IPS-11a (cell line): ENCODE measurements around the gene OLIG2.

Experiments
- H3K4me3 ChIP-seq: one replicate; pipeline ENCODE4 v1.5.1; 2013; ENCODE audit warnings: low read depth, low read length, control low read depth

The OLIG2 gene

DNA sequence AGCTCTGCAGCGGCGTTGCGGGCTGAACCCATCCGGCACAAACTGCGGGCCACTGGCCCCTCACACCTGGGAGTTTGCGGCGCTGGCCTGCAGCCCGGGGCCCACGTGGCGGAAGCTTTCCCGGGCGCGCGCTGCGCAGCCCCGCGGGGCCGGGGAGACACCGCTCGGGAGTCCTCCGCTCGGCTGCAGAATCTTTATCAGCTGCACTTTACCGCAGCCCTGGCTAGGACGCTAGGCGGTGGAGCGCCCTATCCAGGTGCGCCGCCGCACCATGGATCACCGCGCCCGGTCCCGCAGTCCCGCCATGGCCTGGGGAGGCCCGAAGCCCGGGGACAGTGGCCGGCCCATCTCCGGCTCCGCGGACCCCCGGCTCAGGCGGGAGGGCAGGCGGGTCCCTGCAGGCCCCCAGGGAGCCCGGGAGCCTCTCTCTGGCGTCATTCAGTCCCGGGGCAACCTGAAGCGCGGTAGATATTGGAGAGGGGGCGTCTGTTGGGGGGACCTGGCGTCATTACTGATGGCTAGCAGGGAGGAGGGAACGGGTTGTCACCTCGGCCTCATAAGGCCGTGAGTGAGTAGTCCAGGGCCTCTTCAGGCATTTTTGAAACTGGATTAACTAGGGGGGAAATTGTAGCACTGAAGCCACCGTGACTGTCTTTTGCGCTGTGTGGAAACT is 5.7 kb upstream of the OLIG2 start:
- peak overlapping the region; percentile 8 for H3K4me3 ChIP-seq

DNA sequence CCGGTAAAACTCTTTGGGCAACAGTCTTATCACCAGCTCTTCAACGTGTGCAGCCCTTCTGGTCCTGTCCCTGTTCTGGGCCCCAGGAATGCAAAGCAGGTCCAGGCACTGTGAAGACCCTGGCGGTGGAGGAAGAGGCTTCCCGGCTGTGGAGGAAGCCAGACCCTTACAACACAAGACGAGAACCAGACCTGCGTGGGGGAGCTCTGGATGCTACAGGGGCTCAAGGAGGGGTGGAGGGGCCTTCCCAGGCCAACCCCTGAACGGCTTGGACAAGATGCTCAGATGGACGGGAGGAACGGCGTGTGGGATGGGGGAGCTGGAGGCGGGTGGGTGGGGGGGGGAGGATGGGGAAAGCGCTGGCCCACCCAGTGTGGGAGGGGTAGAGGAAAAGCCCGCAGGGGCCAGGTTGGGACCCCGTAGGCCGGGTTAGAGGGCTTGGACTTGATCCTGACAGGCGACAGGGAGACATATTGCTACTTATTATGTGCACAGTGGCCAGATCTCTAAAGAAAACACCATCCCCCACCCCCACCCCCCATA is 5.1 kb upstream of the OLIG2 start:
- no peak overlapping the region for H3K4me3 ChIP-seq

DNA sequence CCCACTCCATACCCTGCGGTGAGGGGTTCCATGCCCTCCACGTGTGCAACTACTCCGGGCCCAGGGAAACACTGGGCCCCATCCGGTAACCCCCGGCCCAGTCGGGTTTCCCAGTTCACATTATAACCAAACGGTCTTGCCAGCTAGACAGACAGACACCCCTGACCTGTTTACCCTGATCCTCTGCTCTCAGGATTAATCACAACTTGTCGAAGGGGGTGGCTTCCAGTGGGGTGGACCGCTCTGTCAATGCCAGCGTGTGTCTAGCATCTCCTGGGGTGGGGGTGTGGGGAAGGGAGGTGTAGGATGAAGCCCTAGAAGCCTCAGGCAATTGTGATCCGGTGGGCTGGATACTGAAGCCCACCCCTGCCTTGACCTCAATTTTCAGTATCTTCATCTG is 4.6 kb upstream of the OLIG2 start:
- H3K4me3 ChIP-seq = no peak overlapping the region

DNA sequence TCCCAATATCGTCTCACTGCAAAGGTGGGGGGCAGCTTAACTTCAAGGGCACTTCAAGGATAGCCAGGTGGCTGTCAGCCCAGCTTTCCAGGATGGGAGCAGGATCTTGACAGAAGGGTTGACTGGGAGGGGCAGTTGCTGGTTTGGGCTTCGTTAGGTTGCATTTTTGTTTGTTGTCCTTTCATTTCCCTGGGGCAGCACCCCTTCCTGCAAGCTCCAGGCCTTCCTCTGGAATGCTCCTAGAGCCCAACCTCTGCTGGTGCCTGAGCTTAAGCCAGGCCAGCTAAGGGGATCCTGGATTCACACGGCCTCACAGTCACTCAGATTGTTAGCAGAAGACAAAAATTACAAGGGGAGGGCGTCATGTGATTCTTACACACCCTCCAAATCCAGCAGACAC is 4.1 kb upstream of the OLIG2 start:
- no peak overlapping the region for H3K4me3 ChIP-seq

DNA sequence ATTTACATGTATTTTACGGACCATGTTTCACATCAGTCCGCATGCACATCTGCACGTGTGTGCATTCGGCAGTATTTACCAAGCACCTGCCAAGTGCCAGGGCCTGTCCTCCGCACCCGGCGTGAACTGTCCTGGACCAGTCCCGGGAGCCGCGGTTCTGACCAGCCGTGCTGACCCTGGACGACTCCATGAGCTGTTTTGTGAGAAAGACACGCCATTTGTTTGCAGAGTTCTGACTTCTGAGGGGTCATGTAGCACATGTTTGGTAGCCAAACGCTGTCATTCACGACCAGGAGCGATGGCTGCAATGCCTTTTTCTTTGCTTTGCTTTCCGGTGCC is 3.3 kb upstream of the OLIG2 start:
- no peak overlapping the region for H3K4me3 ChIP-seq

DNA sequence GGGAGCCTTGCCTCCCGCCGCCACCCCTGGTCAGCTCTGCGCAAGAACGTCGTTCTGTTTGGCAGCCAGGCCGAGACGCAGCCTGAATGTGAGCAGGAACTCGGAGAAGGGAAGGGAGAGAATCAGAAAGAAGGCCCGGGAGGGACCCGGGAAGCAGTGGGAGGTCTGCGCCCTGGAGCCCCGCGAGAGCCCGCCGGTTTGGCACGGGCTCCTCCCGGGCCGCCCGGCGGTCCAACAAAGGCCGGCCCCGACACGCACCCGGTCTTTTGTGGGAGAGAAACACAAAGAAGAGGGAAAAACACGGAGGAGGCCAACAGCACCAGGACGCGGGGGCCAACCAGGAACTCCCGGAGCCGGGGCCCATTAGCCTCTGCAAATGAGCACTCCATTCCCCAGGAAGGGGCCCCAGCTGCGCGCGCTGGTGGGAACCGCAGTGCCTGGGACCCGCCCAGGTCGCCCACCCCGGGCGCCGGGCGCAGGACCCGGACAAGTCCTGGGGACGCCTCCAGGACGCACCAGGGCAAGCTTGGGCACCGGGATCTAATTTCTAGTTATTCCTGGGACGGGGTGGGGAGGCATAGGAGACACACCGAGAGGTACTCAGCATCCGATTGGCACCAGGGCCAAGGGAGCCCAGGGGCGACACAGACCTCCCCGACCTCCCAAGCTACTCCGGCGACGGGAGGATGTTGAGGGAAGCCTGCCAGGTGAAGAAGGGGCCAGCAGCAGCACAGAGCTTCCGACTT is 2.7 kb upstream of the OLIG2 start:
- no peak overlapping the region for H3K4me3 ChIP-seq

DNA sequence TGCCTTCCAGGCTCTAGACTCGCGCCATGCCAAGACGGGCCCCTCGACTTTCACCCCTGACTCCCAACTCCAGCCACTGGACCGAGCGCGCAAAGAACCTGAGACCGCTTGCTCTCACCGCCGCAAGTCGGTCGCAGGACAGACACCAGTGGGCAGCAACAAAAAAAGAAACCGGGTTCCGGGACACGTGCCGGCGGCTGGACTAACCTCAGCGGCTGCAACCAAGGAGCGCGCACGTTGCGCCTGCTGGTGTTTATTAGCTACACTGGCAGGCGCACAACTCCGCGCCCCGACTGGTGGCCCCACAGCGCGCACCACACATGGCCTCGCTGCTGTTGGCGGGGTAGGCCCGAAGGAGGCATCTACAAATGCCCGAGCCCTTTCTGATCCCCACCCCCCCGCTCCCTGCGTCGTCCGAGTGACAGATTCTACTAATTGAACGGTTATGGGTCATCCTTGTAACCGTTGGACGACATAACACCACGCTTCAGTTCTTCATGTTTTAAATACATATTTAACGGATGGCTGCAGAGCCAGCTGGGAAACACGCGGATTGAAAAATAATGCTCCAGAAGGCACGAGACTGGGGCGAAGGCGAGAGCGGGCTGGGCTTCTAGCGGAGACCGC is 2.0 kb upstream of the OLIG2 start:
- no peak overlapping the region for H3K4me3 ChIP-seq

DNA sequence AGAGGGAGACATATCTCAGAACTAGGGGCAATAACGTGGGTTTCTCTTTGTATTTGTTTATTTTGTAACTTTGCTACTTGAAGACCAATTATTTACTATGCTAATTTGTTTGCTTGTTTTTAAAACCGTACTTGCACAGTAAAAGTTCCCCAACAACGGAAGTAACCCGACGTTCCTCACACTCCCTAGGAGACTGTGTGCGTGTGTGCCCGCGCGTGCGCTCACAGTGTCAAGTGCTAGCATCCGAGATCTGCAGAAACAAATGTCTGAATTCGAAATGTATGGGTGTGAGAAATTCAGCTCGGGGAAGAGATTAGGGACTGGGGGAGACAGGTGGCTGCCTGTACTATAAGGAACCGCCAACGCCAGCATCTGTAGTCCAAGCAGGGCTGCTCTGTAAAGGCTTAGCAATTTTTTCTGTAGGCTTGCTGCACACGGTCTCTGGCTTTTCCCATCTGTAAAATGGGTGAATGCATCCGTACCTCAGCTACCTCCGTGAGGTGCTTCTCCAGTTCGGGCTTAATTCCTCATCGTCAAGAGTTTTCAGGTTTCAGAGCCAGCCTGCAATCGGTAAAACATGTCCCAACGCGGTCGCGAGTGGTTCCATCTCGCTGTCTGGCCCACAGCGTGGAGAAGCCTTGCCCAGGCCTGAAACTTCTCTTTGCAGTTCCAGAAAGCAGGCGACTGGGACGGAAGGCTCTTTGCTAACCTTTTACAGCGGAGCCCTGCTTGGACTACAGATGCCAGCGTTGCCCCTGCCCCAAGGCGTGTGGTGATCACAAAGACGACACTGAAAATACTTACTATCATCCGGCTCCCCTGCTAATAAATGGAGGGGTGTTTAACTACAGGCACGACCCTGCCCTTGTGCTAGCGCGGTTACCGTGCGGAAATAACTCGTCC is 1.3 kb upstream of the OLIG2 start:
- H3K4me3 ChIP-seq = no peak overlapping the region

DNA sequence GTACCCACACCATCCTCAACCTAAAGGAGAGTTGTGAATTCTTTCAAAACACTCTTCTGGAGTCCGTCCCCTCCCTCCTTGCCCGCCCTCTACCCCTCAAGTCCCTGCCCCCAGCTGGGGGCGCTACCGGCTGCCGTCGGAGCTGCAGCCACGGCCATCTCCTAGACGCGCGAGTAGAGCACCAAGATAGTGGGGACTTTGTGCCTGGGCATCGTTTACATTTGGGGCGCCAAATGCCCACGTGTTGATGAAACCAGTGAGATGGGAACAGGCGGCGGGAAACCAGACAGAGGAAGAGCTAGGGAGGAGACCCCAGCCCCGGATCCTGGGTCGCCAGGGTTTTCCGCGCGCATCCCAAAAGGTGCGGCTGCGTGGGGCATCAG is 638 bp upstream of the OLIG2 start:
- H3K4me3 ChIP-seq = peak overlapping the region; percentile 21

DNA sequence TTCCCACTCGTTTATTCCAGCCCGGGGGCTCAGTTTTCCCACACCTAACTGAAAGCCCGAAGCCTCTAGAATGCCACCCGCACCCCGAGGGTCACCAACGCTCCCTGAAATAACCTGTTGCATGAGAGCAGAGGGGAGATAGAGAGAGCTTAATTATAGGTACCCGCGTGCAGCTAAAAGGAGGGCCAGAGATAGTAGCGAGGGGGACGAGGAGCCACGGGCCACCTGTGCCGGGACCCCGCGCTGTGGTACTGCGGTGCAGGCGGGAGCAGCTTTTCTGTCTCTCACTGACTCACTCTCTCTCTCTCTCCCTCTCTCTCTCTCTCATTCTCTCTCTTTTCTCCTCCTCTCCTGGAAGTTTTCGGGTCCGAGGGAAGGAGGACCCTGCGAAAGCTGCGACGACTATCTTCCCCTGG is 716 bp downstream of the OLIG2 start:
- no peak overlapping the region for H3K4me3 ChIP-seq

DNA sequence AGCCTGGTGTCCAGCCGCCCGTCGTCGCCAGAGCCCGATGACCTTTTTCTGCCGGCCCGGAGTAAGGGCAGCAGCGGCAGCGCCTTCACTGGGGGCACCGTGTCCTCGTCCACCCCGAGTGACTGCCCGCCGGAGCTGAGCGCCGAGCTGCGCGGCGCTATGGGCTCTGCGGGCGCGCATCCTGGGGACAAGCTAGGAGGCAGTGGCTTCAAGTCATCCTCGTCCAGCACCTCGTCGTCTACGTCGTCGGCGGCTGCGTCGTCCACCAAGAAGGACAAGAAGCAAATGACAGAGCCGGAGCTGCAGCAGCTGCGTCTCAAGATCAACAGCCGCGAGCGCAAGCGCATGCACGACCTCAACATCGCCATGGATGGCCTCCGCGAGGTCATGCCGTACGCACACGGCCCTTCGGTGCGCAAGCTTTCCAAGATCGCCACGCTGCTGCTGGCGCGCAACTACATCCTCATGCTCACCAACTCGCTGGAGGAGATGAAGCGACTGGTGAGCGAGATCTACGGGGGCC is 1.2 kb downstream of the OLIG2 start:
- no peak overlapping the region for H3K4me3 ChIP-seq

DNA sequence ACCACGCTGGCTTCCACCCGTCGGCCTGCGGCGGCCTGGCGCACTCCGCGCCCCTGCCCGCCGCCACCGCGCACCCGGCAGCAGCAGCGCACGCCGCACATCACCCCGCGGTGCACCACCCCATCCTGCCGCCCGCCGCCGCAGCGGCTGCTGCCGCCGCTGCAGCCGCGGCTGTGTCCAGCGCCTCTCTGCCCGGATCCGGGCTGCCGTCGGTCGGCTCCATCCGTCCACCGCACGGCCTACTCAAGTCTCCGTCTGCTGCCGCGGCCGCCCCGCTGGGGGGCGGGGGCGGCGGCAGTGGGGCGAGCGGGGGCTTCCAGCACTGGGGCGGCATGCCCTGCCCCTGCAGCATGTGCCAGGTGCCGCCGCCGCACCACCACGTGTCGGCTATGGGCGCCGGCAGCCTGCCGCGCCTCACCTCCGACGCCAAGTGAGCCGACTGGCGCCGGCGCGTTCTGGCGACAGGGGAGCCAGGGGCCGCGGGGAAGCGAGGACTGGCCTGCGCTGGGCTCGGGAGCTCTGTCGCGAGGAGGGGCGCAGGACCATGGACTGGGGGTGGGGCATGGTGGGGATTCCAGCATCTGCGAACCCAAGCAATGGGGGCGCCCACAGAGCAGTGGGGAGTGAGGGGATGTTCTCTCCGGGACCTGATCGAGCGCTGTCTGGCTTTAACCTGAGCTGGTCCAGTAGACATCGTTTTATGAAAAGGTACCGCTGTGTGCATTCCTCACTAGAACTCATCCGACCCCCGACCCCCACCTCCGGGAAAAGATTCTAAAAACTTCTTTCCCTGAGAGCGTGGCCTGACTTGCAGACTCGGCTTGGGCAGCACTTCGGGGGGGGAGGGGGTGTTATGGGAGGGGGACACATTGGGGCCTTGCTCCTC is 1.9 kb downstream of the OLIG2 start:
- H3K4me3 ChIP-seq = no peak overlapping the region

DNA sequence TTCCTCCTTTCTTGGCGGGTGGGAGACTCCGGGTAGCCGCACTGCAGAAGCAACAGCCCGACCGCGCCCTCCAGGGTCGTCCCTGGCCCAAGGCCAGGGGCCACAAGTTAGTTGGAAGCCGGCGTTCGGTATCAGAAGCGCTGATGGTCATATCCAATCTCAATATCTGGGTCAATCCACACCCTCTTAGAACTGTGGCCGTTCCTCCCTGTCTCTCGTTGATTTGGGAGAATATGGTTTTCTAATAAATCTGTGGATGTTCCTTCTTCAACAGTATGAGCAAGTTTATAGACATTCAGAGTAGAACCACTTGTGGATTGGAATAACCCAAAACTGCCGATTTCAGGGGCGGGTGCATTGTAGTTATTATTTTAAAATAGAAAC is 2.5 kb downstream of the OLIG2 start:
- no peak overlapping the region for H3K4me3 ChIP-seq

DNA sequence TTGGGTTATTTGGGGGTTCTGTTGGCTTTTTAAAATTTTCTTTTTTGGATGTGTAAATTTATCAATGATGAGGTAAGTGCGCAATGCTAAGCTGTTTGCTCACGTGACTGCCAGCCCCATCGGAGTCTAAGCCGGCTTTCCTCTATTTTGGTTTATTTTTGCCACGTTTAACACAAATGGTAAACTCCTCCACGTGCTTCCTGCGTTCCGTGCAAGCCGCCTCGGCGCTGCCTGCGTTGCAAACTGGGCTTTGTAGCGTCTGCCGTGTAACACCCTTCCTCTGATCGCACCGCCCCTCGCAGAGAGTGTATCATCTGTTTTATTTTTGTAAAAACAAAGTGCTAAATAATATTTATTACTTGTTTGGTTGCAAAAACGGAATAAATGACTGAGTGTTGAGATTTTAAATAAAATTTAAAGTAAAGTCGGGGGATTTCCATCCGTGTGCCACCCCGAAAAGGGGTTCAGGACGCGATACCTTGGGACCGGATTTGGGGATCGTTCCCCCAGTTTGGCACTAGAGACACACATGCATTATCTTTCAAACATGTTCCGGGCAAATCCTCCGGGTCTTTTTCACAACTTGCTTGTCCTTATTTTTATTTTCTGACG is 3.1 kb downstream of the OLIG2 start:
- H3K4me3 ChIP-seq = no peak overlapping the region

DNA sequence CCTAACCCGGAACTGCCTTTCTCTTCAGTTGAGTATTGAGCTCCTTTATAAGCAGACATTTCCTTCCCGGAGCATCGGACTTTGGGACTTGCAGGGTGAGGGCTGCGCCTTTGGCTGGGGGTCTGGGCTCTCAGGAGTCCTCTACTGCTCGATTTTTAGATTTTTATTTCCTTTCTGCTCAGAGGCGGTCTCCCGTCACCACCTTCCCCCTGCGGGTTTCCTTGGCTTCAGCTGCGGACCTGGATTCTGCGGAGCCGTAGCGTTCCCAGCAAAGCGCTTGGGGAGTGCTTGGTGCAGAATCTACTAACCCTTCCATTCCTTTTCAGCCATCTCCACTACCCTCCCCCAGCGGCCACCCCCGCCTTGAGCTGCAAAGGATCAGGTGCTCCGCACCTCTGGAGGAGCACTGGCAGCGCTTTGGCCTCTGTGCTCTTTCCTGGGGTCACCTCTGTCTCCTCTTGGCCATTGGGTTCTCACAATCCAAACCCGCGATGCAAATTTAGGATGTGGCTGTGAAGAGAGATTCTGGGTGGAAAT is 3.7 kb downstream of the OLIG2 start:
- H3K4me3 ChIP-seq = peak overlapping the region; percentile 6

DNA sequence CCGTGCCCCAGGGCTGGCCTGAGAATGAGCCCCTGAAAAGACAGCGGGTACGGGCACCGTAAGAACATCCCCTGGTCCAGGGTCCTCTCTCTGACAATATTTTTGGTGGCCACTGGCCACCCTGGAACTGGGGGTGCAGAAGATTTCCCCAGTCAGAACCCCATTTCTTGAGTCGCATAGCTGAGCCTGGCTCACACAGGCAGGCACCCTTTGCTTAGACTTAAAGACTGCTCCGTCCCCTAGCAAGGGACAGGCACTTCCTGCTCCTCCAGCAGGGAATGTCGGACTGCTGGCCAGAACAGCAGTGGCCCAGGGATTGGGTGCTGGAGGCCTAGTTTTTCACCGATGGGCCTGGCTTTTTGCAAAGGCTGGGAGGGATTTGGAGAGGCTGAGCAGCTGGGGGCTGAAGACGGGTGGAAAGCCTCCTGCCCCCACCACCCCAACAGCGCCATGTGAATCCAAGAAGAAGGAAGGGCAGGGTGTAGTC is 4.3 kb downstream of the OLIG2 start:
- no peak overlapping the region for H3K4me3 ChIP-seq

DNA sequence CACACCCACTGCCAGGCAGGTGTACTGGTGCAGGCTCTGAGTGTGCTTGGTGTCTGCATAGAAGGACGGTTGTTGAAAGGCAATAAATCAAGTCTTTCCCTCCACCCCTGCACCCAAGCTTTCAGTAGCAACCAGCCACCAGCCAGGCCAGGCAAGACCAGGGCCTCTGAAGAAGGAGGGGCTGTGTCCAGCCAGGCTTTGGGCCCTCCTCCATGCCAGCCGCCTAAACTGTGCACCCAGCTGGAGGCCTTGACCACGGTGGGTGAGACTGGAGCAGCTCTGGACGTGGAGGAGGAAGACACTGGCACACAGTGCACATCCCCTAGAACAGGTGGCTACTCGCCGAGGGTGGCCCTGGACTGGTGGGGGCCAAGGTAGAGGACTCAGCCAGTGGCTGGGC is 4.9 kb downstream of the OLIG2 start:
- no peak overlapping the region for H3K4me3 ChIP-seq

DNA sequence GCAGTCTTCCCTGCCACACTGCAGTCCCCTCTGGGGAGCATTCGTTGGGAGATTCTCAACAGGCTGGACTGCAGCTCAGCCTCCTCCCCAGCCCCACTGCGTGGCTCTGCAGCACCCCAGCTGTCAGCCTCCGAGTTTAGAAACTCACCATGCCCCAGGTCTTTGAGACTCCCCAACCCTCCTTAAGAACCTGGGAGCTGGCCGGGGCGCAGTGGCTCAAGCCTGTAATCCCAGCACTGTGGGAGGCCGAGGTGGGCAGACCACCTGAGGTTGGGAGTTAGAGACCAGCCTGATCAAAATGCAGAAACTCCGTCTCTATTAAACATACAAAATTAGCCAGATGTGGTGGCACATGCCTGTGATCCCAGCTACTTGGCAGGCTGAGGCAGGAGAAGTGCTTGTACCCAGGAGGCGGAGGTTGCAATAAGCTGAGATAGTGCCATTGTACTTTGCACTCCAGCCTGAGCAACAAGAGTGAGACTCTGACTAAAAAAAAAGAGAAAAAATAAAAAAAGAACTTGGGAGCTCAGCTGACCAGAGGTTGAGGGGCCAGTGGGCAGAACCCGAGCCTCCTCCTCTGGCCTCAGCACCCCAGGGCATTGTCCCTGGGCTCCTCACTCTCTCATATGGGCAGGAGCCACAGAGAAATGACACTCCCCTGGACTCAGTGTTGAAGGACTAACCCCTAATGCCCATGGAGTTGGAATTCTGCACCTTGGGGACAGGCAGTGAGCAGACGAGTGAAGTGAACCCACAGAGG is 5.6 kb downstream of the OLIG2 start:
- H3K4me3 ChIP-seq = no peak overlapping the region
